GM04503 (cell line): ENCODE results near the gene CCDC102B.
"Not testable (repeated sequence)": the region's sequence is repeated elsewhere in the genome, so short reads cannot be mapped to it uniquely, and the experiment has no call there.

Experiments used
- DNase-seq: peaks from one replicate; pipeline ENCODE4 v3.0.0-alpha.2; 2012; ENCODE audit warnings: low read depth

CCDC102B gene

DNA sequence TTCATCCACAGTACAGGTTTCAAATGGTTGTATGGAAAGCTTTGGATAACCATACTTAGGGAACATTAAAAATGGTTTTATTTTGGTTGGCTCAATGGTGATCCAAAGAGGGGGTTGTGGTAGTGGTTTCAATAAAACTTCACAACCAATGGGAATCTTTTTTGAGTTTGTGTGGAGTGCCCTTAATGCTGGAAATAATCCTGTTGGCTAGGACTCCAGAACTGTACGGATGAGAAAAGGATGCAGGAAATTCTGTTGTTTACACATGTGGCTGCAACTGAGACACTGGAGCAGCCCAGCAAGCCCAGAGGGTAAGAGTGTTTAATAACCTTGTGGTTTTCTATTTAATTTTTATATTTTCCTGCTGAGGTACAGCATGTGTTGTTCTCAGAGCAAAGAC is at the start of gene CCDC102B:
Gene CCDC102B (plus strand): TSS at position 210 of the 400 bp plus-strand sequence. CDS start 38,684 bp downstream, outside the sequence.
- peak; percentile 53 for DNase-seq

DNA sequence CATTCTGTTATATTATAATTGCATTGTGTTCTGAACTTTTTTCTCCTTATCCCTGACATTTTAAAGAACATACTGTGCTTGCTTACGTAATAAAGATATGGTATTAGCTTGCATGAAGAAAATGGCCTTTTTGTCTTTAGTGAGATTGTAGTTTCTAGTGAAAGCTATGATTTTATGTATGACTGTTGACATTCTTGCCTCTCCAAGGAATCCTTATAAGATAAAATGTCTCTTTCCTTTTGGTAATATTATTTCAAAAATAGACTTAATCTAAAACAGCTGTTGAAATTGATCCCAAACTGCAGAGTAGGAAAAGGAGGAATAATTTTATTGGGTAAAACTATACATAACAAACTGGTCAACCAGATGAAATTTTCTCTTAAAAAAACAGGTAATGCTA is 40.8 kb upstream of the CCDC102B start:
- DNase-seq, result no peak

DNA sequence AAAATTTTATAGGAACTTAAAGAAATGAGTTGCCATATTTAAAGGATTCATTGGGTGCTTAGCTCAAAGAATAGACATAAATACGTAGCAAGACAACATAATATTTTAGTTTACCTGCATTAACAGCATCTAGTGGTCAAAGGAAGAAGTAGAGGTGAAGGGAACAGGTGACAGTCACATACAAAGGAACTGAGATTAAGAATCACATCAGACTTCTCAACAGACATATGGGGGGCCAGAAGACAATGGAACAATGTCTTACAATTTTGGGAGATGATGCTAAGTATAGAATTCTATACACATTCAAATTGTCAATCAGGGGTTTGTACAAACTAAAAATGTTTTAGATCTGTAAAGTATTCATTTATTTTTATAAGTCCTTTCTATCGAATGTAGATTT is 38.6 kb upstream of the CCDC102B start:
- DNase-seq, result no peak

DNA sequence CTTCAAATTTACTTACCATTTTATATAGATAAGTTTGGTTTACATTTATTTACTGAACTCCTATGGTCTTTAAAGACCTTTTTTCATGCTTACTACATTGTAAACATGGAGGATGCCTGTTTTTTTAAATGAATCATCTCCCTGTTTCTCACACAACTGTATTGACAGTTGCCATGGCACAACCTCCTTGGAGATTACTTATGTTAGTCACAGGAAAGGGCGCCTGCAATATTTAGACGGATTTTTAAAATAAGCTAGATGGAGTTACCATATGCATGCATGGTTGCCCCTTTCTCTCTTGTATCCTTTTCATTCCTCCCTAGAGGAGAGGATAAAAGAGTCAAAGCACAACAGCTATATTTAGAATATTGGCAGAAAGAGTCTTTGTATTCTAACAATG is 34.8 kb upstream of the CCDC102B start:
- no peak for DNase-seq

- DNase-seq, result no peak
Observed at GRCh38 chr18:68764016-68764415, 33.9 kb upstream of the CCDC102B start.

GRCh38 chr18:68766433-68766832 is 31.4 kb upstream of the CCDC102B start:
- DNase-seq, result no peak

- DNase-seq, result peak; percentile 32
Observed at GRCh38 chr18:68769461-68769860, 28.4 kb upstream of the CCDC102B start.

DNA sequence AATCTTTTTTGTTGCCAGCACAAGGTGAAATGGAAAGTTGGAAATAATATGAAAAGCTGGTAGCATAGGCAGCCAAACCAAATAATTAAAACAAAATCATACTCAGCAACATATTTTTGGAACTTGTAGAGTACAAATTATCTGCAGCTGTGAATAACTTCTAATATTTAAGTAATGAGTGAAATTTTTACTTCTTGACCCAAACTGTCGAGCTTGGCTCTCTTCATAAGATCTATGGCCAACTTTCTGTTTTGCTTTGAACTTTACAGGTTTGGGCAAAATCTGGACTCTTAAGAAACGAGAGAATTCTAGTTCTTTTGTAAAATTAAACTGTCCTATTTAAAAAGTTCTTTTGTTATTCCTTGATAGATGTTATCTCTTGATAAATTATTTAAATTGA is 25.6 kb upstream of the CCDC102B start:
- no peak for DNase-seq

DNA sequence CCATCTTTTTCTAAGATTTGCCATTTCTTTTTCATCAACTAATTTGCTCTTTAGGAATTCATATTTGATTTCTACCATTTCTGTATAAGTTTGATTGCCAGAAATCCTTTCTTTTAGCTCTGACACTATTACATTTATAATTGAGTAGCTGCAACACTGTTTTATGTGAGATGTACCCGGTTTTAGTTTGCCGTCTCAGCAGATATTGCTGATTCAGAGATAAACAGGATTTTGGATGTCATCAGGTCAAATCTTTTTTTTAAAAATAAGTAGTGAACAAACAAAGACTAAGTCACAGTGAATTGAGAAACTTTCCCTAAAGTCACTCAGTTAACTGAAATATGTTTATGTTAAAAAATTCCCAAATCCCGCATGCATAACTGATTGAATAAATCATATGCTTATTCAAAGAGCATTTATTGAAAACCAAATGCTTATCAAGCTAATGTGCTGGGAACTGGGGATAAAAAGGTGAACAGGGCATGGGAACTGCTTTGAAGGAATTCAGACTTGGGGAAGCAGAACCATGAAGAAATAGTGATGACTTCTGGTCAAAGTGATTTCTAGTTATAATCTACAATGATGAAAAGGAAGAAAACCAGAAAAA is 19.5 kb upstream of the CCDC102B start:
- DNase-seq, result no peak

GRCh38 chr18:68779169-68779568 is 18.7 kb upstream of the CCDC102B start:
- DNase-seq, result no peak

DNA sequence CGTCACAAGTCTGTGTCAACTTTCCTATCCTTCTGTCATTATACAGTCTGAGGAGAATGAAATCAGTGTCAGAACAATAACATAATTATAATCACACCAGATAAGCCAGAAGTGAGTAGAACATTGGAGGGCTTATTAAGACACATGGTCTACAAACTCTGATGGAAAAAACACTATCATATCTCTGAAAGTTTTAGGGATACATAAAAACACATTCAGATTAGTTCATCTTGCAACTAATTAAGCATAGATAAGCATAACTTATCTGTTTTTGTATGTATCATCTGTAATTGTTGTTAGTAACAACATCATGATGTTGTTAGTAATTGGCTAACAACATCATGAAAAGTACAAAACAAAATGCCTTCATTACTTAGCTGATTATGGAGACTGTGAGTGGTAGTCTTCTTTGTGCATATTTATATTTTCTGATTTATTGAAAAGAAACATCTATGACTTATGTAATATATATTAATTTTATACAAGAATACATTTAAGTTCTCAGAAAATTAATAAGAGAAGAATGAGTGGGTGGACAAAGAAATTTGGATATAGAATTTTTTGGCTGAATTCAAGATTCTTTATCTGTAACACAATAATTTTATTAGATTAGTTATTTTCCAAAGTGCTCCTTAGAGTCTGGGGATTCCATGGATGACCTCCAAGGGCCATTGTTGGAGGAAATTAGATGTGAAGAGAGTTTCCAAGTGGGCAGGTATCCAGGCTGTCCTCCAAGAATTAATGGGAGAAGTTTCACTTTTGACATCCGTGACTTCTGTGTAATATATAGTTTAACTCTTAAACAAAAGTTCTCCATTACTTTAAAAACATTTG is 16.9 kb upstream of the CCDC102B start:
- no peak for DNase-seq

GRCh38 chr18:68783506-68783905 is 14.4 kb upstream of the CCDC102B start:
- no peak for DNase-seq

- DNase-seq, result no peak
Observed at GRCh38 chr18:68784071-68784470, 13.8 kb upstream of the CCDC102B start.

GRCh38 chr18:68790290-68790689 is 7.6 kb upstream of the CCDC102B start:
- not testable (repeated sequence) for DNase-seq

DNA sequence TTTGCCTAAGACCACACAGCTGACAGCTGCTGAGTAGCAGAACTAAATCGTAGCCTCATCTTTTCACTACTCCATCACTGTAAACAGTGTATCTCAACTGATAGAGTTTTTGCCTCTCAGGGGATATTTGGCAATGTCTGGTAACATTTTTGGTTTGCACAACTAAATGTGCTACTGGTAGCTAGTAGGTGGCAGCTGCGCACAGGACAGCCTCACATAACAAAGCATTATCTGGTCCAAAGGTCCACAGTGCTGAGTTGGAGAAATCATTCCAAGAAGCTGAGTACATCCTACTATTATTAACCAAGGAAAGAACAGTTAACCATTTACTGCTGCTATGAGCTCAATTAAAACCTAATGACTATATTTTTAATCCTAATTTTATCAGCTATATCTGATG is 6.1 kb upstream of the CCDC102B start:
- DNase-seq, result no peak

GRCh38 chr18:68793951-68794350 is 3.9 kb upstream of the CCDC102B start:
- no peak for DNase-seq

- DNase-seq, result peak; percentile 45
Observed at GRCh38 chr18:68796936-68797690, 767 bp upstream of the CCDC102B start.

GRCh38 chr18:68800075-68800474 is 2.2 kb downstream of the CCDC102B start:
- DNase-seq, result no peak

- DNase-seq, result peak; percentile 72
Observed at GRCh38 chr18:68803356-68803755, 5.5 kb downstream of the CCDC102B start.

- no peak for DNase-seq
Observed at GRCh38 chr18:68817584-68817983, 19.7 kb downstream of the CCDC102B start.

- DNase-seq, result no peak
Observed at GRCh38 chr18:68818584-68818983, 20.7 kb downstream of the CCDC102B start.

DNA sequence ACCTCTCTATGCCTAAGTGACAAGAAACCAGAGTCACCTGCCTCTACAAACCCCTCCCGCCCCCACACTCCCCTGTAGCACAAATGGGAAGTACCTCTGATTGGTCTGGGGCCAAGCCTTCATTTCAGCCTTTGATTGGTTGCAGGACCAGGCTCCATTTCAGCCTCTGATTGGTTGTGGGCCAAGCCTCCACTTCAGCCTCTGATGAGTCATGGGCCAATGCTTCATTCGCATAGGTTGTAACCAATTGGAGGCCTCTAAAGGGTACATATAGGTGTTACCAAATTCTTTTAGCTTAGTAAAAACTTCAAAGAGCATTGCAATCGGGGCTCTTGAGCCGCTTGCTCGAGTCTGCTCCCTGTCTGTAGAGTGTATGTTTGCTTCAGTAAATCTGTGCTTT is 25.0 kb downstream of the CCDC102B start:
- DNase-seq, result no peak

GRCh38 chr18:68826121-68826520 is 28.2 kb downstream of the CCDC102B start:
- DNase-seq, result peak; percentile 34
